CD4-positive, alpha-beta T cell treated with Interleukin-6 for 4 hours (primary cell): ENCODE results near the gene OR56A3.

Source experiments
- DNase-seq: peaks from one replicate; pipeline ENCODE4 v3.0.0-alpha.2; 2020; ENCODE audit warnings: mixed read lengths

The OR56A3 gene

DNA sequence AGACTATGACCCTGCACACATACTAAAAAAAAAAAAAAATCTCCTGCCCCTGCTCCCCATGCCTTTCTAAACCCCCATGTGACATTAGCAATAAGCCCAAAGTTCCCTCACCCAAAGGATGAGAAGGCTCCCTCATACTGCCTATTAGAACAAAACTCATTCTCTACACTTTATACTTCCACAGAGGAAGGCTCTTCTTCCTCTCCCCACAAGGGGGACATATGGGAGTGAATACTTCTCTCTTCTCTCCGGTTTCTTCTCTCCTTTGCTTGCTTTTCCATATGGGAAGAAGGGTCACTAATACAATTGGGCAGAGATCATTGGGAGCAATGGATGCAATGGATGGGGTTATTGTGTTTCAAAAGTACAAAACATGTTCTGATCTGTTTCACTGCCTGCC lies 41.4 kb downstream of the OR56A3 start:
- no peak for DNase-seq

DNA sequence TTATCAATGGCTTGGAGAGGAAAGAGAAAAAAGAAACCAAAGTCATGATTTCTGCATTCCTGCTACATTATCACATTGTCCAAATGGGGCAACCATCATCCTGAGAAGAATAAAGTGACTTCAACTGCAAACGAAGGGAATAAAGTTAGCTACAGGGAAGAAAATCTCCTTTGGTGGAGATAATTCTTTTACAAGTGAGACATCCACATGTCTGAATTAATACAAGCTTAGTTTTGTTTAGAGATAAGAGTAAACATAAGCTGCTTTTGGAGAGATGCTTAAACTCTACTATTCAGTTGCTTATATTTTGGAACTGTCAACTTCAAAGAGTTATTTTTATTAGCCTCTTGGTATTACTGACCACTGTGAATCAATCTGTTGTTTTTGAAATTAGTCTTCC lies 44.8 kb downstream of the OR56A3 start, which contains the start of gene OR52L1:
Gene OR52L1, minus strand, starts transcription at position 101 of the 400 bp plus-strand sequence. Its CDS starts 55 bp downstream, at position 46.
- no peak for DNase-seq

DNA sequence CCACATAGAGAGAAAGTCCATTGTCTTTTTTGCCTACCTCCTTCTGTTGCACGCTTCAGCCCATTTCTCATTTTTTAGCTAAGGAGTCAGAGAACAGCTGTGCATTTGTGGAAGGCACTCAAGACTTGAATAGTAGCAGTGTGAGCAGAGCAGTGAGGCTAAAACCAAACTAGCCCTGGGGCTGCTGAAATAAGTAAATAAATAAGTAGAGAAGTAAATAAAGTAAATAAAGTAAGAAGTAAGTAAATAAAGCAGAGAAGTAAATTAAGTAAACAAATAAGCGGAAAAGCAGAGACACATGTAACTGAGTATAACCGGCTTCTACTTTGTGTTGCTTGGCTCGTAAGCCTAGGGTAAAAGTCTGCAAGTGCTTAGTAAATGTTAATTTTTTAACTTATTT lies 47.2 kb downstream of the OR56A3 start:
- no peak for DNase-seq

DNA sequence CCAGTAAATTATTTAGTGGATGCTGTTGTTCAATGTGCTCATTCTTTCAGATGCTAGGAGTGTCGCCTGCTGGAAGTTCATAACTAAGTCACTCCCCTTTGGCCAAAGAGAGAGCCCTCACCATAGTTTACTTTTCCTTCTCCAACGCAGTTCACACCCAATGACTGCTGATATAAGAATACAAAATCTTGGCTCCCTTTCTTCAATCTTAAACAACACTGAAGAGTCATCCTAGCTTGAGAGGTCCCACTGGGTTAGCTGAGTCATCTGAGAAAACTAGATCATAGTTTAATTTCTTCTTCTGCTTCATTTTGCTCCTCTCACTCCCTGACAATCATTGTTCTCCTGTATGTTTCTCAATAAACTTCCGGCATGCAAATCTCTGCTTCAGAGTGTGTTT lies 50.1 kb downstream of the OR56A3 start:
- DNase-seq = no peak

DNA sequence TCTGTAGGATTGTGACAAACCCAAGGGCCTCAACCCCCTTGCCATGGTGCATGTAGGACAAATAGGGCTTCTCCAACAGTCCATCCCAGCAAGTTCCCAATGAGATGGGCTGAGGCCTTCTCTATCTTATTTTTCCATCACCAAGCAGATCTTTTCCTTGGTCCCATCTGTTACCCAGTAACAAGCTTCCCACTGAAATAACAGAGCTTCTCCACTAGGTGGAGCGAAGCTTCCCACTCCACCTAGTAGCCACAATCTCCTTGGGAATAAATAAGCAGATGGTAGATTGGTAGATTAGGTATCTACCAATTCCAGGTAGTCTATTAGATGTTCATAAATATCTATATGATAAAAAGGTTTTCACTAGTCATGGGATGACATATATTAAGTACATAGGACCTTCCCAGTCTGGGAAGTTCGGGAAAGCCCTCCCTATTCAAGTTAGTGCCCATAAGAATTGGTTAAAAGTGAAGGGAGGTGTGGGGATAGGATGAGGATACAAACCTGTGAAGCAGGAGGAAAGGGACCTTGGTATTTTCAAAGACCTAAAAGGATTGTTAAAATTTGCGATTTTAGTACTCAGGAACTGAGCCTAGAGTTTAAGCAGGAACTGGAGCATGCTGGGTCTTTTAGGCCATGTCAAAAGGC lies 50.7 kb downstream of the OR56A3 start:
- no peak for DNase-seq

DNA sequence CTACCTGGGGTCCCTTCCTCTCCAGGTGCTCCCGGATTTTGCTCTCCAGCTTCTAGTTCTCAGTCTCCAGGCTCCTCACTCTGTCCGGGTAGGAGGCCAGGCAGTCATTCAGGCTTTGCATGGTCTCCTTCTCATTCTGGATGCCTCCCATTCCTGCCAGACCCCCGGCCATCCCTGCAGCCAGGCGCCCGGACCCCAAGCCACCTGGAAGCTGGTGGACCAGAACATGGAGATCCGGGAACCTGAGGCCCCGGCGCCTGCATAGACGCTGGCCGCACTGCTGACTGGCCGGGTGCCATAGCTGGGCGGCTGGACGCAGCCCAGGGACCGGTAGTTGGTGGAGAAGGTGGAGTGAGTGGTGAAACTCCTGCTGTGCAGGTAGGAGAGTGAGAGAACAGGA lies 52.7 kb downstream of the OR56A3 start:
- no peak for DNase-seq
